ENCODE results near the gene FRAS1. TPM values are rescaled to one million over a fixed set of nuclear protein-coding genes. Genes with fewer than 3 reads are reported as not detected.
A peak's percentile ranks its signal among the peaks of the same experiment; 100 is the strongest.
"Not testable (repeated sequence)": the region's sequence is repeated elsewhere in the genome, so short reads cannot be mapped to it uniquely, and the experiment has no call there.

Gene FRAS1
- total RNA-seq, 1 donor from 2014 or later, result not detected

DNA sequence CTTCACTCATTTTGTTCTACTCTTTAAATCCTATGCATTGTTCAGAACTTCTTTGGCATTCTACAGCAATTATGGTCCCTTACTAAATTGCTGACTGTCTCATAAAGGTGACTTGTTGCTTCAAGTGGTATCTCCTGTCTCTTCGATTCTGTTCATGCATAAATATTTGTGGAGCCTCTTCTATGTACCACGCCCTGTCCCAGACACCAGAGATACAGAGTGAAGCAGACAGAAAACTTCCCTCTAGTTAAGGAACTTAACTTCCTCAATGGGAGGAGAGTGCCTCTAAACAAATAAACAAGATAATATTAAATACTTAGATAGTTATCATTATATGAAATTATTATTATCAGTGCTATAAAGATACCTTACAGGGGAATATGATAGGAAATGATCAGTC is 235.7 kb downstream of the FRAS1 start:
- H3K4me3 Mint-ChIP-seq, result no peak overlapping the region
- no peak overlapping the region for H3K27ac Mint-ChIP-seq
- no peaks in the 10 kb centered on the region for H3K36me3 Mint-ChIP-seq (ENCODE audit: low read depth)
- DNase-seq, result no peak
- intact Hi-C loops (cut with micrococcal nuclease), result no loop called here
- H3K9me3 Mint-ChIP-seq, result no peaks in the 10 kb centered on the region
- H3K4me1 Mint-ChIP-seq, result peaks cover 5% of the 10 kb centered on the region
- peaks cover 9% of the 10 kb centered on the region for H3K27me3 Mint-ChIP-seq

- H3K4me3 Mint-ChIP-seq, result no peak overlapping the region
These were observed 236.2 kb downstream of the FRAS1 start for GRCh38 chr4:78293348-78293747.

GRCh38 chr4:78293821-78294301 is 236.7 kb downstream of the FRAS1 start:
- no peak overlapping the region for H3K4me3 Mint-ChIP-seq
- H3K27me3 Mint-ChIP-seq, result peaks cover 14% of the 10 kb centered on the region
- H3K36me3 Mint-ChIP-seq (ENCODE audit: low read depth), result no peaks in the 10 kb centered on the region
- peaks cover 5% of the 10 kb centered on the region for H3K4me1 Mint-ChIP-seq
- no peaks in the 10 kb centered on the region for H3K9me3 Mint-ChIP-seq
- intact Hi-C loops (cut with micrococcal nuclease), result no loop called here
- no peak for DNase-seq
- no peak overlapping the region for H3K27ac Mint-ChIP-seq

More at GRCh38 chr4:78293348-78293747, 236.2 kb downstream of the FRAS1 start:
- Mint-ChIP-seq H3K27me3 (peaks cover 9% of the 10 kb centered on the region), H3K9me3 (no peaks in the 10 kb centered on the region), H3K36me3 (ENCODE audit: low read depth) (no peaks in the 10 kb centered on the region), H3K4me1 (peaks cover 5% of the 10 kb centered on the region), H3K27ac (no peak overlapping the region)
- no peak for DNase-seq
- intact Hi-C loops (cut with micrococcal nuclease), result no loop called here

DNA sequence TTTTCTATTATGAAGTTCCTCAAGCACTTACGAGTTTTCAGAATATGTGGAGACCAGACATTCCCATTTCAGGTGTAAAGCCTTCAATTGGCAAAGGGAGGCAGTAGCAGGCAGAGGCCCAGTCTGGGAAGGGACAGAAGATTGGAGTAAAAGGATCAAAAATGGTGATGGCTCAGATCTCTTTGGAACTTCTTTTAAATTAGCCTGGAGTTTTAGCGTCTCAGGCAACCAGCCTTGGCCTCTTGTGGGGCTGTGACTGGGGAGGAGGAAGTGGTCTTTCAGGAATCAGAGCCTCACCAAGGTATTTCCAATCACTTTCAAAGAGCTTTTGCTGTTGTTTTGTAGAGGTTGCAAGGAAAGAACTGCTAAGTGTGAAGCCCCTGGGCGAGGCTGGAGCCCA is 239.1 kb downstream of the FRAS1 start:
- H3K36me3 Mint-ChIP-seq (ENCODE audit: low read depth), result no peaks in the 10 kb centered on the region
- H3K4me3 Mint-ChIP-seq, result no peak overlapping the region
- peaks cover 16% of the 10 kb centered on the region for H3K27me3 Mint-ChIP-seq
- peaks cover 5% of the 10 kb centered on the region for H3K4me1 Mint-ChIP-seq
- DNase-seq, result no peak
- intact Hi-C loops (cut with micrococcal nuclease), result loop anchor here (2.0 kb wide), 1 partner anchor 17 kb away; no protein-coding TSS in a partner anchor
- H3K27ac Mint-ChIP-seq, result no peak overlapping the region
- no peaks in the 10 kb centered on the region for H3K9me3 Mint-ChIP-seq

DNA sequence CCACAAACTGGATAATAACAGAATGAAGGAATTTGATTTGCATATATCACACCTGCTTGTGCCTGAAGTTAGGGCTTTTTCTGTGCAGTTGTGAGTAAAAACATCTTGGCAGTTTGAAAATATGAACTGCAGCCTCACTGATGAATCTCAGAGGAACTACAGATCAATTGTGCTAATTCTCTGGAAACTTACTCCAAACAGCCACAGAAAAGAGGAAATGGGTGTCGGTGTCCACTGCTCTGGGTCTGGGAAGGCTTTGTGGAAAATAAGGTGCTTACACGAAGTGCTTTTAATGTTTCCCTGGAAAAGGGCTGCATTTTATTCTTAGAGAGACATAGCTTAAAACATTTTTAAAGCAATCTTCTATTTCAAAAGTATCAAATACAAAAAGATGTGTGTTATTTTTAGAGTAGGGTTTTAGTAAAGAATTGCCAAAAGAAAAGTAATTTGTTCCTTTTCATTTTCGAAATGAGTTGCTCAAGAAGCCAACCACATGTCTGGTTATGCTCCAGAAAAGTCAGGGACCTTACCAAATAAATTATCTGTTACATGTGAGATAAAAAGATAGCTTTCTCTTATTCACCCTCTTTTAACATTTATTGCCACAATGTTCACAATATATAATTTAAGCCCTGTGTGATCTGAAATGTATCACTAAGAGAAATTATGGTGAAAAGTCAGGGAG is 240.1 kb downstream of the FRAS1 start:
- Mint-ChIP-seq H3K4me3 (no peak overlapping the region), H3K27ac (peak overlapping the region; percentile 27), H3K9me3 (no peaks in the 10 kb centered on the region), H3K27me3 (peaks cover 16% of the 10 kb centered on the region), H3K36me3 (ENCODE audit: low read depth) (no peaks in the 10 kb centered on the region), H3K4me1 (peaks cover 5% of the 10 kb centered on the region)
- no peak for DNase-seq
- intact Hi-C loops (cut with micrococcal nuclease), result loop anchor here (2.0 kb wide), 1 partner anchor 16 kb away; no protein-coding TSS in a partner anchor

DNA sequence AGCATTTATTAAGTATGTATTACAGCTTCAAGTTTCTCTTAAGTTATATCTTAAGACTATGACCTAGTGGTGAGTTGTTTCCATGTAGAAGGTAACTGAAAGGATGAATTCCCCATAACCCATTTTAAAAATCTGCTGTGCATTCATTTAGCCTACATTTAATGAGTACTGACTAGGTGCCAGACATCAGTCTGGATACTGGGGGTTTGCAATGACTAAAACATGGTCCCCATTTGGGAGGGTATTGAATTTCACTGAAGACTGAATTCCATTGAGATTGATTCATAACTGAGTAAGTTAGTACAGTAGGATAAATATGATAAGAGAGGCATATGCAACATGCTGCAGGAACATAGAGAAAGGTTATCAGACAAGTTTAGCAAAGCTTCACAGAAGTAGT is 241.5 kb downstream of the FRAS1 start:
- no peak overlapping the region for H3K4me3 Mint-ChIP-seq
- H3K27me3 Mint-ChIP-seq, result peaks cover 16% of the 10 kb centered on the region
- H3K36me3 Mint-ChIP-seq (ENCODE audit: low read depth), result no peaks in the 10 kb centered on the region
- H3K27ac Mint-ChIP-seq, result no peak overlapping the region
- DNase-seq, result no peak
- peaks cover 5% of the 10 kb centered on the region for H3K4me1 Mint-ChIP-seq
- H3K9me3 Mint-ChIP-seq, result no peaks in the 10 kb centered on the region
- intact Hi-C loops (cut with micrococcal nuclease), result no loop called here

DNA sequence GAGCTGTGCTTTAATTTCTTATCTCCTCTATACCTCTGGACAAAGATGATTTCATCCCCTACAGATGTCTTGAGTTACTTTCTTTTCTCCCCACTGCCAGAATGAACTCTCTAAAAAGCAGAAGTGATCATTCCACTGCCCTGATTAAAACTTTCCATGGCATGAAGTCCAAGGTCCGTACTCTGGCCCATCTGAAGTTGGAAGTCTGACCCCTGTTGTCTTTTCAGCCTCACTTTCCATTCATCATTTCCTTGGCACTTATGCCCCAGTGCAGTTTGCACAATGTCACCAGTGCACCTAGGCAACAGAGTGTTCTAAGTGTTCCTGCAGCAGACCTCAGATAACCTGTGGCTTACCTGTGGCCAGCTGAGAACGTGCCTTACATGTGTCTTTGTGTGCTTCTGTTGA is 242.4 kb downstream of the FRAS1 start:
- intact Hi-C loops (cut with micrococcal nuclease), result no loop called here
- no peak overlapping the region for H3K4me3 Mint-ChIP-seq
- H3K4me1 Mint-ChIP-seq, result peaks cover 5% of the 10 kb centered on the region
- no peaks in the 10 kb centered on the region for H3K9me3 Mint-ChIP-seq
- no peak for DNase-seq
- no peak overlapping the region for H3K27ac Mint-ChIP-seq
- H3K36me3 Mint-ChIP-seq (ENCODE audit: low read depth), result no peaks in the 10 kb centered on the region
- peaks cover 11% of the 10 kb centered on the region for H3K27me3 Mint-ChIP-seq

- H3K27ac Mint-ChIP-seq; H3K9me3 Mint-ChIP-seq; H3K27me3 Mint-ChIP-seq; H3K36me3 Mint-ChIP-seq (ENCODE audit: low read depth); H3K4me3 Mint-ChIP-seq; H3K4me1 Mint-ChIP-seq; DNase-seq; intact Hi-C loops (cut with micrococcal nuclease): not testable (repeated sequence)
These were observed 250.1 kb downstream of the FRAS1 start for GRCh38 chr4:78307263-78307662.

GRCh38 chr4:78308517-78308916 is 251.4 kb downstream of the FRAS1 start:
- DNase-seq, result no peak
- Mint-ChIP-seq H3K27me3 (peaks cover 7% of the 10 kb centered on the region), H3K4me1 (peaks cover 12% of the 10 kb centered on the region), H3K9me3 (peaks cover 3% of the 10 kb centered on the region), H3K36me3 (ENCODE audit: low read depth) (no peaks in the 10 kb centered on the region), H3K4me3 (no peak overlapping the region), H3K27ac (no peak overlapping the region)
- intact Hi-C loops (cut with micrococcal nuclease), result no loop called here

DNA sequence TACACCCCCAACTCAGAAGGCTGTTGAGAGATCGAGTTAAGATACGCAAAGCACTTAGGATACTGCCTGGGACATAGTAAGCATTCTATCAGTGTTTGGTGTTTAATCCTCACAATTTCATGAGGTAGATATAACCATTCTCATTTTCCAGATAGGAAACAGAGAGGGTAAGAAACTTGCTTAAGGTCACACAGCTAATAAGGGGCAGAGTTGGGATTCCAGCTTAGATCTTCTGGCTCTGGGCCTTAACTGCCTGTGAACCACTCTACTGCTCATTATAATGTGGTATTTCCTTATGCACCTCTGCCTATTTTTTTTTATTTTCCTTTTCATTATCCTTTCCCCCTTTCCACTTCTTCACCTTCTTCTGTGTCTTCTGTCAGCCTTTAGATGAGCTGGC is 252.2 kb downstream of the FRAS1 start:
- H3K27ac Mint-ChIP-seq, result no peak overlapping the region
- H3K4me3 Mint-ChIP-seq, result no peak overlapping the region
- peaks cover 7% of the 10 kb centered on the region for H3K27me3 Mint-ChIP-seq
- H3K36me3 Mint-ChIP-seq (ENCODE audit: low read depth), result no peaks in the 10 kb centered on the region
- peaks cover 20% of the 10 kb centered on the region for H3K4me1 Mint-ChIP-seq
- intact Hi-C loops (cut with micrococcal nuclease), result no loop called here
- no peak for DNase-seq
- H3K9me3 Mint-ChIP-seq, result peaks cover 3% of the 10 kb centered on the region

DNA sequence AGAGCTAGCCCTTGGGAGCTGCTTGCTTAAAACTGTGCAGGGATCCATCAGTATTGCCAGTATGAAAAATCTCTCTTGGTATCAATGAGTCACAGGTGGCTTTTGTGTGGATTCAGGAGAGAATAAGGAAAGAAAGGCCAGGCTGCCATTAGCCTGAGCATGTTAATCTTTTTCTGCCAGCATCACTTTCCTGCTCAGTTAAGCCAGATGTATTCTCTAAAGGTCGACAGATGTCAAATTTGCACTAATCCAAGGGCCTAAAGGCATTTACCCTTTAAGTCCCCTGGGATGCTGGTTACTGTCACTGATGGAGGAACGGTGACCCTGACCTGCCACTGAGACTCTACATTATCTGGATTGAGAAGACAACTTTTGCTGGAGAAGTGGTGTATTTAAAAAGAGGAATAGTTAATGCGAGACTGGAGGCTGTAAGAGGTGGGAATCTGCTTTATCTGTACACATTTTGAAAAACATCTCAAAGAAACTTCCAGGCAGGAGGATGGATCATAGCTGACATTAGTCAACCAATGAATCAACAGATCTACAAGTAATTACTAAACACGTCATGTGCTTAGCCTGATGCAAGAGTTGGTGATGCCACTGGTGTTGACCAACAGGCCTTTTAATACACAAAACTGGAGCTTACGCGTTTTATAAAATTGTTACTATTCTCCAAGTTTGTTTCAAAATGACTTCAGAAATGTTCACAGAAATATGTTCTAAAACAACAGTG is 253.1 kb downstream of the FRAS1 start:
- no peak overlapping the region for H3K27ac Mint-ChIP-seq
- no peak for DNase-seq
- no peak overlapping the region for H3K4me3 Mint-ChIP-seq
- H3K27me3 Mint-ChIP-seq, result peaks cover 7% of the 10 kb centered on the region
- no peaks in the 10 kb centered on the region for H3K36me3 Mint-ChIP-seq (ENCODE audit: low read depth)
- intact Hi-C loops (cut with micrococcal nuclease), result loop anchor here (5.0 kb wide), 2 partner anchors 352 to 627 kb away; partner anchors contain the start of gene PAQR3
- peaks cover 20% of the 10 kb centered on the region for H3K4me1 Mint-ChIP-seq
- H3K9me3 Mint-ChIP-seq, result peaks cover 3% of the 10 kb centered on the region

DNA sequence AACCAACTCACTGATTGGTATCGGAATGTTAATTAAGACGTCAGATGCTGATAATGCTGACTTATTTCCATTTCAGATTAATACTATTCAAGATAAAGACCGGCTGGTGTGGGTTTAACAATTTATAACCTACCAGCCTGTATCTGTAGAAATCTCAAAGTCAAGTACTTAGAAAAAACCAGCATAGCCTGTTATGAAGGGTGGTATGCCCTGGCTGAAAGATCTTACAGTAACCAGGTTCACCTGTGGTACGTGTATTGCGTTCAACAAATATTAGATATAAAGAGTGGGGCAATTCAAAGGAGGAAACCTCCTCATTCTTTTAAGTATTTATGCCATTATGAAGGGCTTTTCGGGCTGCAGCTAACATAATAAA is 253.6 kb downstream of the FRAS1 start:
- H3K4me3 Mint-ChIP-seq, result no peak overlapping the region
- H3K9me3 Mint-ChIP-seq, result peaks cover 3% of the 10 kb centered on the region
- H3K27me3 Mint-ChIP-seq, result peaks cover 5% of the 10 kb centered on the region
- no peaks in the 10 kb centered on the region for H3K36me3 Mint-ChIP-seq (ENCODE audit: low read depth)
- H3K27ac Mint-ChIP-seq, result no peak overlapping the region
- peaks cover 20% of the 10 kb centered on the region for H3K4me1 Mint-ChIP-seq
- intact Hi-C loops (cut with micrococcal nuclease), result loop anchor here (5.0 kb wide), 2 partner anchors 352 to 627 kb away; partner anchors contain the start of gene PAQR3
- DNase-seq, result no peak

DNA sequence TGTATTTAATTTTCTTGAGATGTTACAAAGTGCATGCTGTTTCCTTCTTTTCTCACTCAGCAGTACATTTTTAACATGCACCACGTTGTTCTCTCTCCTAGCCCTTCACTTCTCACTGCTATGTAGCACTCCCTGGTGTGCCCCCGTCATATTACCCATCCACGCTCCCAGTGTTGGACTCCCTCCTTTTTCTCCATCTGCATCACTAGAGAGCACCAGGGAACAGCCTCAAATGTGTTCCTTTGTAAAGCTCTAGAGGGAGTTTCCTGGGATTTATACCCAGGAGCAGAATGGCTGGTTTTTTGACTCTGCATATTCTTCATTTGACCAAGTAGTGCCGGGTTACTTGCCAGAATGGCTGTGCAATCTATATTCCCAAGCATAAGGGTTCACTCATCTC is 254.2 kb downstream of the FRAS1 start:
- Mint-ChIP-seq H3K36me3 (ENCODE audit: low read depth) (no peaks in the 10 kb centered on the region), H3K9me3 (peaks cover 5% of the 10 kb centered on the region), H3K27ac (no peak overlapping the region), H3K27me3 (peaks cover 5% of the 10 kb centered on the region), H3K4me1 (peaks cover 20% of the 10 kb centered on the region), H3K4me3 (no peak overlapping the region)
- intact Hi-C loops (cut with micrococcal nuclease), result loop anchor here (5.0 kb wide), 2 partner anchors 351 to 626 kb away; partner anchors contain the start of gene PAQR3
- DNase-seq, result no peak
